DOHH2 (cell line): ENCODE results near the gene NPHP1.

Experiments used
- H3F3A ChIP-seq: fragments of 200-600 bp; sonication (generic), shearing (Covaris generic); 2 replicates; pipeline ENCODE4 v1.6.0; 2016; ENCODE audit warnings: antibody characterized with exemption, mild to moderate bottlenecking; ENCODE audit not compliant: control insufficient read depth, insufficient read depth
- H3K27ac ChIP-seq: fragments of 200-600 bp; sonication (generic); 2 replicates; pipeline ENCODE4 v1.5.1; 2014; ENCODE audit warnings: low read depth, mild to moderate bottlenecking, low read length, moderate library complexity
- H3K27me3 ChIP-seq: fragments of 200-600 bp; sonication (generic); 2 replicates; pipeline ENCODE4 v1.6.1; 2014; ENCODE audit warnings: mild to moderate bottlenecking, low read length, mixed read lengths; ENCODE audit not compliant: control insufficient read depth
- H3K36me3 ChIP-seq: fragments of 200-600 bp; sonication (generic); 2 replicates; pipeline ENCODE4 v1.6.1; 2014; ENCODE audit warnings: mild to moderate bottlenecking, low read length, moderate library complexity, mixed read lengths; ENCODE audit not compliant: control insufficient read depth
- H3K4me1 ChIP-seq: fragments of 200-600 bp; sonication (generic); 2 replicates; pipeline ENCODE4 v1.6.1; 2014; ENCODE audit warnings: mild to moderate bottlenecking, low read length, mixed read lengths; ENCODE audit not compliant: control insufficient read depth
- H3K4me2 ChIP-seq: fragments of 200-600 bp; sonication (generic); 2 replicates; pipeline ENCODE4 v1.6.0; 2014; ENCODE audit warnings: mild to moderate bottlenecking, low read length, moderate library complexity
- H3K4me3 ChIP-seq: fragments of 200-600 bp; sonication (generic); 2 replicates; pipeline ENCODE4 v1.5.1; 2014; ENCODE audit warnings: mild to moderate bottlenecking, low read length, mixed read lengths
- H3K79me2 ChIP-seq: fragments of 200-600 bp; sonication (generic); 2 replicates; pipeline ENCODE4 v1.6.1; 2014; ENCODE audit warnings: mild to moderate bottlenecking, low read length, mixed read lengths; ENCODE audit not compliant: control insufficient read depth
- H3K9me2 ChIP-seq: fragments of 200-600 bp; sonication (generic); replicated peaks from 2 replicates; pipeline ENCODE4 v1.6.1; 2014; ENCODE audit warnings: mild to moderate bottlenecking, low read length, mixed read lengths; ENCODE audit not compliant: control insufficient read depth
- H3K9me3 ChIP-seq: fragments of 200-600 bp; sonication (generic); 2 replicates; pipeline ENCODE4 v1.6.1; 2014; ENCODE audit warnings: antibody characterized with exemption, low read length, mixed read lengths; ENCODE audit not compliant: control insufficient read depth, insufficient read depth
- H4K20me1 ChIP-seq: fragments of 200-600 bp; sonication (generic); 2 replicates; pipeline ENCODE4 v1.6.0; 2014; ENCODE audit warnings: low read depth, mild to moderate bottlenecking, antibody characterized with exemption, low read length, moderate library complexity; ENCODE audit not compliant: control insufficient read depth, insufficient read depth
- CTCF ChIP-seq: fragments of 200-600 bp; sonication (generic); IDR thresholded peaks from one replicate; pipeline ENCODE4 v1.5.1; 2014; ENCODE audit warnings: antibody characterized with exemption, mild to moderate bottlenecking, low read depth, low read length; ENCODE audit not compliant: poor library complexity, severe bottlenecking
- EZH2phosphoT487 ChIP-seq: fragments of 200-600 bp; sonication (generic); IDR thresholded peaks from 2 replicates; pipeline ENCODE4 v1.6.1; 2017; ENCODE audit warnings: borderline replicate concordance, mild to moderate bottlenecking, antibody characterized with exemption, low read length, moderate library complexity, mixed read lengths

The NPHP1 gene

GRCh38 chr2:110216803-110217202 is 12.0 kb upstream of the NPHP1 start:
- no peaks in the 10 kb centered on the region for H4K20me1 ChIP-seq
- H3K4me2 ChIP-seq = no peak overlapping the region
- TF ChIP-seq CTCF (no peak), EZH2phosphoT487 (no peak)
- 0 out of 2 replicates have a peak, but pooled peaks cover 2% of the 10 kb centered on the region for H3K4me1 ChIP-seq
- no peaks in the 10 kb centered on the region for H3F3A ChIP-seq
- H3K36me3 ChIP-seq = peaks cover under 1% of the 10 kb centered on the region; the same call in 1 of the 2 replicates
- H3K4me3 ChIP-seq = no peak overlapping the region
- peaks cover 22% of the 10 kb centered on the region; the same call in 1 of the 2 replicates for H3K27me3 ChIP-seq
- peaks cover 8% of the 10 kb centered on the region for H3K79me2 ChIP-seq
- no peaks in the 10 kb centered on the region for H3K9me2 ChIP-seq
- H3K9me3 ChIP-seq = peaks cover 21% of the 10 kb centered on the region
- H3K27ac ChIP-seq = no peak overlapping the region

- Histone ChIP-seq H3K27ac (no peak overlapping the region), H3K4me3 (no peak overlapping the region), H4K20me1 (no peaks in the 10 kb centered on the region), H3F3A (no peaks in the 10 kb centered on the region), H3K4me1 (peaks cover 3% of the 10 kb centered on the region), H3K9me2 (no peaks in the 10 kb centered on the region), H3K27me3 (peaks cover 19% of the 10 kb centered on the region; the same call in 1 of the 2 replicates), H3K4me2 (no peak overlapping the region), H3K9me3 (peaks cover 21% of the 10 kb centered on the region), H3K79me2 (peaks cover 14% of the 10 kb centered on the region), H3K36me3 (peaks cover 3% of the 10 kb centered on the region)
- TF ChIP-seq EZH2phosphoT487 = no peak
- TF ChIP-seq CTCF = no peak
These were observed 11.4 kb upstream of the NPHP1 start for GRCh38 chr2:110216199-110216598.

GRCh38 chr2:110215566-110216158 is 10.8 kb upstream of the NPHP1 start:
- no peaks in the 10 kb centered on the region for H3K9me2 ChIP-seq
- peaks cover 16% of the 10 kb centered on the region; the same call in 1 of the 2 replicates for H3K27me3 ChIP-seq
- TF ChIP-seq EZH2phosphoT487 (no peak), CTCF (no peak)
- no peaks in the 10 kb centered on the region for H3F3A ChIP-seq
- peaks cover 7% of the 10 kb centered on the region for H3K36me3 ChIP-seq
- peaks cover 19% of the 10 kb centered on the region for H3K79me2 ChIP-seq
- no peak overlapping the region for H3K27ac ChIP-seq
- H3K4me3 ChIP-seq = no peak overlapping the region
- H3K4me1 ChIP-seq = peaks cover 8% of the 10 kb centered on the region
- H3K9me3 ChIP-seq = peaks cover 21% of the 10 kb centered on the region
- H3K4me2 ChIP-seq = no peak overlapping the region
- no peaks in the 10 kb centered on the region for H4K20me1 ChIP-seq
